Ovary (tissue), 9 donors: ENCODE results near the gene KCTD10. TPM values are rescaled to one million over a fixed set of nuclear protein-coding genes. Genes with fewer than 3 reads are reported as not detected.

Experiments used
- DNase-seq, 5 donors: peaks; one replicate each; pipeline ENCODE4 v3.0.0-alpha.2; 2019 to 2020
- H3K27ac ChIP-seq, 2 donors: fragments of 200-600 bp; one replicate each; pipeline versions ENCODE4 v1.5.1 to v1.8.0; 2019 to 2022
- H3K27me3 ChIP-seq: fragments of 200-600 bp; one replicate; pipeline ENCODE4 v1.8.0; 2022
- H3K36me3 ChIP-seq: fragments of 200-600 bp; sonication (generic); one replicate; pipeline ENCODE4 v1.5.1; 2019
- H3K4me1 ChIP-seq: one replicate; pipeline ENCODE4 v1.8.1; 2013; ENCODE audit warnings: mild to moderate bottlenecking, moderate library complexity; ENCODE audit not compliant: insufficient read depth
- H3K4me3 ChIP-seq: fragments of 200-600 bp; sonication (generic); one replicate; pipeline ENCODE4 v1.5.1; 2017
- H3K9me3 ChIP-seq, 2 donors: fragments of 200-600 bp in 1 of 2; sonication (generic) in 1 of 2; one replicate each; pipeline versions ENCODE4 v1.5.1 to v1.8.1; 2013 to 2019; ENCODE audit warnings: mild to moderate bottlenecking in 1 of 2, moderate library complexity in 1 of 2
- CTCF ChIP-seq, 3 donors: fragments of 450-650 bp in 2 of 3; fragments of 200-600 bp in 1 of 3; IDR thresholded peaks; one replicate each; pipeline versions ENCODE4 v1.5.1 to v1.8.0; 2016 to 2022; ENCODE audit warnings: antibody characterized with exemption in 3 of 3, mild to moderate bottlenecking in 1 of 3
- EP300 ChIP-seq: sonication (generic); formaldehyde crosslinking; IDR thresholded peaks from one replicate; pipeline ENCODE4 v1.6.1; 2017; ENCODE audit warnings: antibody characterized with exemption
- POLR2A ChIP-seq: fragments of 450-650 bp; IDR thresholded peaks from one replicate; pipeline ENCODE4 v1.6.1; 2017; ENCODE audit warnings: antibody characterized with exemption, mild to moderate bottlenecking, moderate library complexity
- WGBS, 3 donors: extraction: QIAGEN DNeasy Blood & Tissue Kit in 1 of 3; methylation state at CpG; one replicate each; pipeline versions ENCODE4 v1.1.5 to v1.1.7; 2013 to 2017; 5-methylcytosine and 5-hydroxymethylcytosine counted together
- intact Hi-C, 4 donors: fragments of 100-400 bp; cut with DNase I; formaldehyde crosslinking; loops; one replicate each; pipeline versions ENCODE4 v1.11.0 to v1.15.1; 2022 to 2023
- polyA plus RNA-seq, 2 donors: library from polyadenylated mRNA; stranded (reverse); fragments of 200-250 nt in 1 of 2; fragments of 350-450 nt in 1 of 2; fragmentation: Illumina TruSeq in 1 of 2; extraction: RNeasy Lipid Tissue Mini Kit (QIAGEN cat#74804) in 1 of 2; gene quantifications; one replicate each; pipeline ENCODE4 v1.2.3, GENCODE V29; 2013 to 2014
- total RNA-seq, 7 donors: library from RNA; depleted of rRNA in 2 of 7; stranded (reverse); fragments of >200 nt in 2 of 7; fragmentation: NEBNext Ultra II Directional in 3 of 7; extraction: Animal tissue kit (Norgen Biotek cat#: 25700) in 3 of 7; gene quantifications; one replicate each; pipeline versions ENCODE4 v1.1.0 to v1.2.4, GENCODE V29; 2016 to 2023
- donor health status: DM: no; HTN: no; CAD: no; lungs with moderate emphysema.
- donor health status: DM: no; HTN: no; CAD: no.
- donor health status: Bipolar disorder and iron deficiency.
- donor health status: DM: yes; HTN: yes; CAD: no.
- donor health status: DM: no; HTN: no; CAD: no.
- donor health status: DM: yes; HTN: yes; CAD: no.

The KCTD10 gene
- total and polyA plus RNA-seq, 9 donors: 21.6 to 70.6 (median 38.0) TPM

DNA sequence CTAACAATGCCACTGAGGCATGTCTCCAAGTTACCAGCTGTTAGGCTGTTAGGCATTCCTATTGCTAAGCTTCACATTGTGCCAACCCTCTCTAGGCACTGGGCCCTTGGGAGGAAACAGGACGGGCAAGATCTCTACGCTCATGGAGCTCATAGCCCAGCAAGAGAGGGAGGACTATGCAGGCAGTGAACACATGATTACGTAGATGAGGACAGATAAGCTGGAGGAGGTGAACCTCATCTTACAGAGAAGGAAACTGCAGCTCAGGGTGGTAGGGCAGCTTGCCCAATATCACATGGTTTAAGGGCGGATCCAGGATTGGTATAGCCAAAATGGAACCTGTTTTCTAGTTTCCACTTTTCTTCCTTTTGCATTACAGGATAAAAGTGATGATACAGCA is 8.1 kb upstream of the KCTD10 start:
- no peak for DNase-seq
- intact Hi-C loops: no loop called here
- Histone ChIP-seq H3K27ac (no peak overlapping the region), H3K4me3 (no peak overlapping the region), H3K36me3 (no peaks in the 10 kb centered on the region), H3K27me3 (no peaks in the 10 kb centered on the region), H3K9me3 (no peaks in the 10 kb centered on the region), H3K4me1 (no peaks in the 10 kb centered on the region)
- 80 to 100% (median 95%) methylated on average over 4 of the region's 4 CpGs for WGBS, 3 donors
- no peak for TF ChIP-seq POLR2A
- no peak for TF ChIP-seq EP300
- no peak for TF ChIP-seq CTCF (IDR thresholded peaks at IDR 0.05)

DNA sequence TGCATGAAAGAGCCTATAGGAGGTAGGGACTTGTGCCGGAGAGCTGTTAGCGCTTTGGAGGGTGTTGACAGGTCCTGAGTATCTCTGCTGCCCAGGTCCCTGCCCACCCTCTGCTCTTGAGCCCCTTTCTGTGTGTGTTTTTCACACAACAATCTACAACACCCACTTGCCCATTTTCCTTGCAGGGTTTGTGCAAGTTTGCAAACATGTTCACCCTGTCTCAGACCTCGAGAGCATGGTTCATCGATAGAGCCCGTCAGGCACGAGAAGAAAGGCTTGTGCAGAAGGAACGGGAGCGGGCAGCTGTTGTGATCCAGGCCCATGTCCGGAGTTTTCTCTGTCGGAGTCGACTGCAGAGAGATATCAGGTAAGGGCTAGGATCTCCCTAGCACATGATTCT is 6.2 kb upstream of the KCTD10 start:
- WGBS, 3 donors: 91 to 94% (median 93%) methylated on average over 11 of the region's 11 CpGs
- H3K36me3 ChIP-seq: no peaks in the 10 kb centered on the region
- TF ChIP-seq EP300 (no peak), CTCF (IDR thresholded peaks at IDR 0.05) (no peak), POLR2A (no peak)
- no peak for DNase-seq
- no peaks in the 10 kb centered on the region for H3K27me3 ChIP-seq
- no peak overlapping the region for H3K27ac ChIP-seq
- intact Hi-C loops: no loop called here
- H3K4me1 ChIP-seq: peaks cover 4% of the 10 kb centered on the region
- no peak overlapping the region for H3K4me3 ChIP-seq
- no peaks in the 10 kb centered on the region for H3K9me3 ChIP-seq

DNA sequence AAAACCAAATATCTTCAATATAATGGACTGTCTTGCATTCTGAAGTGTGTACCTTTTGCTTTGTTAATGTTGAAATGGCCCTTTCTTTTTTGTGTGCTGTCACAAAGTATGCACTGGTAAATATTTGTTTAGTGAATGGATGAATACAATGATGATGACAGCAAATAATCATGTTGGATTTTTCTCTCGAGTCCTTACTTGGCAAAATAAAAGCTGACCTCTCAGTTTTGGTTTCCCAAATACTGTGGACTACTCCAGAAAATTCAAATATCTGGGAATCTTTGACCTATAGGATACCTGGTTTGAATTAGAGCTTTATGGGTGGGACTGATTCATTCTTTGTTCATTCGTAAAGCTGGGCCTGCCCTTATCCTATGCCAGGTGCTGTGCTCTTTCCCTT is 5.8 kb upstream of the KCTD10 start:
- Histone ChIP-seq H3K4me3 (no peak overlapping the region), H3K27me3 (no peaks in the 10 kb centered on the region), H3K27ac (no peak overlapping the region), H3K9me3 (no peaks in the 10 kb centered on the region), H3K4me1 (peaks cover 5% of the 10 kb centered on the region), H3K36me3 (no peaks in the 10 kb centered on the region)
- intact Hi-C loops: no loop called here
- TF ChIP-seq EP300 (no peak), CTCF (IDR thresholded peaks at IDR 0.05) (no peak), POLR2A (no peak)
- DNase-seq: no peak
- WGBS, 3 donors: 67 to 85% (median 80%) methylated on average over 2 of the region's 2 CpGs

GRCh38 chr12:109482491-109482890 is 5.4 kb upstream of the KCTD10 start:
- no peaks in the 10 kb centered on the region for H3K36me3 ChIP-seq
- WGBS, 3 donors: 87 to 93% (median 87%) methylated on average over 2 of the region's 2 CpGs

More at GRCh38 chr12:109482491-109482890, 5.4 kb upstream of the KCTD10 start:
- Histone ChIP-seq H3K9me3 (no peaks in the 10 kb centered on the region), H3K4me1 (peaks cover 5% of the 10 kb centered on the region), H3K27me3 (no peaks in the 10 kb centered on the region), H3K4me3 (no peak overlapping the region), H3K27ac (no peak overlapping the region)
- no peak for TF ChIP-seq EP300
- TF ChIP-seq CTCF (IDR thresholded peaks at IDR 0.05): no peak
- no peak for TF ChIP-seq POLR2A
- DNase-seq: no peak
- intact Hi-C loops: no loop called here
